Spleen (tissue), 7 donors: Measurements from ENCODE around the gene PDILT.
"Not testable (repeated sequence)": the region's sequence is repeated elsewhere in the genome, so short reads cannot be mapped to it uniquely, and the experiment has no call there.

Source experiments
- POLR2AphosphoS5 ChIP-seq, 3 donors: sonication (generic); formaldehyde crosslinking; IDR thresholded peaks; one replicate each; pipeline ENCODE4 v1.5.1; 2017; ENCODE audit warnings: antibody characterized with exemption in 3 of 3
- TF ChIP-seq, protein P1 (sequence below), 11 experiments: fragments of 200-600 bp in 7 of 11; fragments of 450-650 bp in 4 of 11; sonication (generic) in 4 of 11; IDR thresholded peaks in 8 of 11; conservative IDR thresholded peaks in 3 of 11; 1 replicate in 7 of 11; 2 replicates in 4 of 11; pipeline versions ENCODE4 v1.4.0 to v1.8.0; 2016 to 2021; ENCODE audit warnings: antibody characterized with exemption in 11 of 11, inconsistent platforms in 4 of 11, mild to moderate bottlenecking in 1 of 11
- donor health status: DM: no; HTN: no; CAD: no; lungs with moderate emphysema.
- donor health status: DM: no; HTN: no; CAD: no.
- donor health status: DM: no; HTN: no; CAD: no.

DNA sequence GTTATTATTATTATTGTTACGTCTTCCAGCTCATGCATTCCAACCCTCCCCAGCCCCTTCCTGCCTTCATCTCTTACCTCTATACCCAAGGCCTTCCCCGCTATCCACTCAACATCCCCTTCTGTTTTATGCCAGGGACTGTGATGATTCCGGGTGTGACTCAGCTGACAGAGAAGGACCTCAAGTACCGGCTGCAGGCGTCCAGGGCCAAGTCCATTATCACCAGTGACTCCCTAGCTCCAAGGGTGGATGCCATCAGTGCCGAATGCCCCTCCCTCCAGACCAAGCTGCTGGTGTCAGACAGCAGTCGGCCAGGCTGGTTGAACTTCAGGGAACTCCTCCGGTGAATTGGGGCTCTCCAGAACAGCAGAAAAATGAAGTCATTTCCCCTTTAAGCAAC is 14.6 kb upstream of the PDILT start:
- TF ChIP-seq, protein P1, sequence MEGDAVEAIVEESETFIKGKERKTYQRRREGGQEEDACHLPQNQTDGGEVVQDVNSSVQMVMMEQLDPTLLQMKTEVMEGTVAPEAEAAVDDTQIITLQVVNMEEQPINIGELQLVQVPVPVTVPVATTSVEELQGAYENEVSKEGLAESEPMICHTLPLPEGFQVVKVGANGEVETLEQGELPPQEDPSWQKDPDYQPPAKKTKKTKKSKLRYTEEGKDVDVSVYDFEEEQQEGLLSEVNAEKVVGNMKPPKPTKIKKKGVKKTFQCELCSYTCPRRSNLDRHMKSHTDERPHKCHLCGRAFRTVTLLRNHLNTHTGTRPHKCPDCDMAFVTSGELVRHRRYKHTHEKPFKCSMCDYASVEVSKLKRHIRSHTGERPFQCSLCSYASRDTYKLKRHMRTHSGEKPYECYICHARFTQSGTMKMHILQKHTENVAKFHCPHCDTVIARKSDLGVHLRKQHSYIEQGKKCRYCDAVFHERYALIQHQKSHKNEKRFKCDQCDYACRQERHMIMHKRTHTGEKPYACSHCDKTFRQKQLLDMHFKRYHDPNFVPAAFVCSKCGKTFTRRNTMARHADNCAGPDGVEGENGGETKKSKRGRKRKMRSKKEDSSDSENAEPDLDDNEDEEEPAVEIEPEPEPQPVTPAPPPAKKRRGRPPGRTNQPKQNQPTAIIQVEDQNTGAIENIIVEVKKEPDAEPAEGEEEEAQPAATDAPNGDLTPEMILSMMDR (IDR thresholded peaks at IDR 0.05 in 8 of 11, conservative IDR thresholded peaks at IDR 0.05 in 3 of 11) = not testable (repeated sequence)
- not testable (repeated sequence) for TF ChIP-seq POLR2AphosphoS5 (IDR thresholded peaks at IDR 0.05)
